ENCODE data around the gene MT2A.

- TF ChIP-seq CTCF (IDR thresholded peaks at IDR 0.05; ENCODE audit: insufficient read depth, low read depth, low read length) (no peak), EZH2 (IDR thresholded peaks at IDR 0.05; ENCODE audit: insufficient read depth, low read length) (no peak)
Observed at GRCh38 chr16:56649271-56649670, 40.9 kb downstream of the MT2A start.

Data from astrocyte (in vitro differentiated cells and primary cell).